Dedifferentiated amniotic fluid mesenchymal stem cell (primary cell): ENCODE measurements around the gene LRRN4CL.
"Not testable (repeated sequence)": the region's sequence is repeated elsewhere in the genome, so short reads cannot be mapped to it uniquely, and the experiment has no call there.

Source experiments
- DNase-seq: peaks from one replicate; pipeline ENCODE4 v3.0.0-alpha.2; 2016; ENCODE audit errors: extremely low spot score

LRRN4CL gene

DNA sequence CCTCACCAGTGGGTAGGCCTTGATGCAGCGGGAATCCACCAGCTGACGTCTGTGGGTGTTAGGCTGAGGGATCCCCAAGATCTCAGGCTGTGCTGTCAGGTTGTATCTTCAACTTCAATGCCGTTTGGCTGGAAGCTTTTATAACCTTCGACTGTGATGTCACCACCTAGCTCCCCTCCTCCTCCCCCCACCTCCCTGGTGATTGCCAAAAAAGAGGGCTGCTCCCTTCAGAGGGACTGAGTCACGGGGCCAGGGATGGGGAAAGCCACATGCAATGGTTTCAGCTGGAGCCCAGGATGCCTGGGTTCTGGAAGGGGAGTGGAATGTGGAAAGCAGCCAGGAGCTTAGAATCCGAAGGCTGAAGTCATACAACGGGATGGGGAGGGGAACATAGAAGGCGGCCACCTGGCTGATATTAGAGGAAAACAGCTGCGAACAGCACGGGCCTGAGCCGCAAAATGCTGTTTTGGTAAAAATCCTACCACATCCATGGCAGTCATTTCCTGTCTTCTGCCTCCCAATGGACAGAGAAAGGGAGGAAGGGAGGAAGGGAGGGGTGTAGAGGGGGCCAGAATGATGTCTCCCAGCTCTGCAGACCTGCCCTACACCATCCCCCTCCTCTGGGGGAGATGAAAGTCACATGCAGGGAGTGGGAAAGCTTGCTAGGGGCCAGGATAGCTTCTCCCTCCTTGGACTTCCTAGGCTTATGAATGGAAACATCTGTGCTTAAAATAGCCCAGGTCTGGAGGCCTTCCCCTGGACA, at the start of gene LRRN4CL:
TSS of gene LRRN4CL (minus strand) at position 110 of the 763 bp plus-strand sequence. CDS start 1,022 bp downstream, outside the sequence.
- DNase-seq: peak; percentile 96

DNA sequence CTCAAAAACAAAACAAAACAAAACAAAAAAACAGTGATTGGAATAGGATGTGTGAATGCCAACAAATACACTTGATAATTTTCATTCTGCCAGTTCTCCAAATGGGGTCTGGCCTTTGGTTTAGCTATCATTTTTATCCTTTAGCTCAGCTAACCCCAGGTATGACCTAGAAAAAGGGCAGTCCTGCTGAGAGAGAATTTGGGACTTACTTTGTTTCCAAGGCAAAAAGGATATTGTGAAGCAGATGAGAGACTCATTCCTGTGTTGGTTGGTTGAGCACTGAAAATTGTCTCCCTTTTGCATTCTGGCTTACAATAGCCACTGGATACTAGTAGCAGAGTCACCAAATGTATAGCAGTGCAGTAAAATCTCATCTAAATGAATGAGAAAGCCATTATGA, 47.9 kb upstream of the LRRN4CL start:
- no peak for DNase-seq

- no peak for DNase-seq
Measured at GRCh38 chr11:62732830-62733229, 43.5 kb upstream of the LRRN4CL start.

- not testable (repeated sequence) for DNase-seq
Measured at GRCh38 chr11:62730076-62730475, 40.7 kb upstream of the LRRN4CL start.

- peak; percentile 85 for DNase-seq
Measured at GRCh38 chr11:62728171-62728988, 39.0 kb upstream of the LRRN4CL start, which contains the start of gene TTC9C. Gene TTC9C, plus strand, starts transcription at chr11:62728486. Its CDS starts 363 bp downstream, at chr11:62728849.

GRCh38 chr11:62727872-62728170, 38.5 kb upstream of the LRRN4CL start:
- DNase-seq: peak; percentile 99

- peak; percentile 98 for DNase-seq
Measured at GRCh38 chr11:62727165-62727871, 38.0 kb upstream of the LRRN4CL start, which contains the start of gene HNRNPUL2. Gene HNRNPUL2, minus strand, starts transcription at chr11:62727457. Its CDS starts 301 bp downstream, at chr11:62727156.

DNA sequence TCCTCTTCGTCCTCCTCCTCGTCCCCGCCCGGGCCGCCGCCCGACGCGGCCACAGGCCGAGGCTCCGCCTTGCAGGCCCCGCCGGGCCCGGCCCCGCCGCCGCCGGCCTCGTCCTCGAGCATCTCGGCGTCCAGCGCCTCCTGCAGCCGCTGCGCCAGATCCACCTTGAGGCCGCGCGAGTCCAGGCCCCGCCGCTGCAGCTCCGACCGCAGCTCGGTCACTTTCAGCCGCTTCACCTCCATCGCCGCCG, 37.5 kb upstream of the LRRN4CL start:
- no peak for DNase-seq

GRCh38 chr11:62726156-62726914, 37.0 kb upstream of the LRRN4CL start:
- no peak for DNase-seq

DNA sequence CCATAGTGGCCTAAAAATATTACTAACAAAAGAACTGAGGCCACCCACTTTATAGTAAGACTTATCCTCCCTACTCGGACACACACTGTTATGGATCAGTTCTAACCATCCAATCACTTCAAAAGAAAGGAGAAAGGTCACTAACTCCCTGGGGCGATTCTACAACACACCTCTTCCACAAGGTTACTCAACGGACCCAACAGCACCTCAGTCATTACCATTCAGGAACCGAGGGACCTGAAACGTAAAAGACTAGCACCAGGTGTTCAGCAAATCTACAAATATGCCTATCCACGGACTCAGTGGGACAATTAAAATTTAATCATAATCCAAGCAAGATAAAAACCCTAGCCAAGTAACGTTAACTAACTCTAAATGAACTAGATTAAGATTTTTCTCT, 36.3 kb upstream of the LRRN4CL start:
- no peak for DNase-seq

- no peak for DNase-seq
Measured at GRCh38 chr11:62724171-62724570, 34.8 kb upstream of the LRRN4CL start.

GRCh38 chr11:62721994-62722393, 32.7 kb upstream of the LRRN4CL start:
- no peak for DNase-seq

DNA sequence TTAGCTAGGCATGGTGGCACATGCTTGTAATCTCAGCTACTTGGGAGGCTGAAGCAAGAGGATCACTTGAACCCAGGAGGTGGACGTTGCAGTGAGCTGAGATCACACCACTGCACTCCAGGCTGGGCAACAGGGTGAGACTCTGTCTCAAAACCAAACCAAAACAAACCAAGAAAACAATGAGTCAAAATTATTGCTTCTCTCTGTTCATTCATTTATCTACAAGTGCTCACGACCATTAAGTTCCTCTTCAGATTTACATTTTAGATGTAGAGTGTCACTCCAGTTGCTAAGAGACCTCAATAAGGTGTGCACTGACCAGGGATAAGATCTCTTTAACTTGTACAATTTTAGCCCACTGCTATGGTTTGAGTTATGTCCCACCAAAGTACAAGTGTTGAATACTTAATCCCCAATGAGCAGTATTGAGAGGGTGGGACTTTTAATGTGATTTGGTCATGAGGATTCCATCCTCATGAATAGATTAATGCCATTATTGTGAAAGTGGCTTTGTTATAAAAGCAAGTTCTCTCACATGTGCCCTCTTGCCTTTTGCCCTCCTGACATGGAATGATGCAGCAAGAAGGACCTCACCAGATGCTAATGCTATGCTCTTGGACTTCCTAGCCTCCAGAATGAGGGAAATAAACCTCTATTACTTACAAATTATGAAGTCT, 30.1 kb upstream of the LRRN4CL start:
- no peak for DNase-seq

GRCh38 chr11:62716816-62717215, 27.5 kb upstream of the LRRN4CL start:
- DNase-seq: no peak

GRCh38 chr11:62716206-62716605, 26.9 kb upstream of the LRRN4CL start:
- DNase-seq: no peak

GRCh38 chr11:62715150-62716130, 26.1 kb upstream of the LRRN4CL start:
- DNase-seq: no peak

GRCh38 chr11:62713343-62713742, 24.0 kb upstream of the LRRN4CL start:
- DNase-seq: no peak

DNA sequence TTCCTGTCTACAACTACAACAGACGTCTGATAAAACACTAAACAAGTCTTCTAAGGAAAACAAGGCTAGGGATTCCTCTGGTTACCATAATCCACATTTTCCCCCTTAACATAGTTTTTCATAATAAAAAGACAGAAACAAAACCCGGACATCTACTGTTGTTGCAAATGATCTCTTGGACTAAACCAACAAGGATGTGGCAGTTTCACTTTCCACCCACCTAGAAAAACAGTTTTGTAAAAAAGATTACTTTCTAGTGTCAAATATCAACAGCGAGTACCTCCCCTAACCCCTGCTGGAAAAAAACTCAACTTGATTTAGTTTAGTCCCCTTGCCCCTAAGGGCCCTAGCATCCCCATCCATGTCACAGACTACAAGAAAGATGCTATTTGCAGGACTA, 23.5 kb upstream of the LRRN4CL start:
- no peak for DNase-seq

- DNase-seq: no peak
Measured at GRCh38 chr11:62712276-62712812, 23.0 kb upstream of the LRRN4CL start.

DNA sequence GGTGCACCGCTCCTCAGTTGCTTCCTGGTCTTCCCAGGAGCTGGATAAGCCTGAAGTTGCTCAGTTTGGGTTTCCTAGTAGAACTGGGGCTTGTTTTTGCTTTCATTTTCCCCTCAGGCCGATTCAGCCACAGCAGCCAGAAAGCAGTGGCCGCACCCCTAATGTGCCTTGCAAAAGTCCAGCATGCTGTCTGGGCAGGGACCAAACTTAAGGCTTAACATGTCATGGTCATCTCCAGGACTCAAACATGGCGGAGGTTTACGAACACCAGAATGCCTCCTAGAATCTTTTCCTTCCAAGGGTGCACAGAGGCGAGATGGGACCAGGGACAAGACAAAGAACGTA, 20.6 kb upstream of the LRRN4CL start:
- DNase-seq: no peak
